Endothelial cell (in vitro differentiated cells): ENCODE measurements around the gene VAV1. TPM values are rescaled to one million over a fixed set of nuclear protein-coding genes. Genes with fewer than 3 reads are reported as not detected.

Source experiments
- DNase-seq: peaks from one replicate; pipeline ENCODE4 v3.0.0; 2021; ENCODE audit warnings: low spot score
- H3K27ac Mint-ChIP-seq: one replicate; pipeline ENCODE4 v1.8.0; 2021; ENCODE audit warnings: mixed read lengths, inconsistent platforms; ENCODE audit not compliant: unreplicated experiment
- H3K27me3 Mint-ChIP-seq: one replicate; pipeline ENCODE4 v1.8.0; 2021; ENCODE audit warnings: mild to moderate bottlenecking, moderate library complexity, mixed read lengths, inconsistent platforms; ENCODE audit not compliant: unreplicated experiment
- H3K36me3 Mint-ChIP-seq: one replicate; pipeline ENCODE4 v1.8.0; 2021; ENCODE audit warnings: mild to moderate bottlenecking, low read depth, mixed read lengths, inconsistent platforms; ENCODE audit not compliant: unreplicated experiment
- H3K4me1 Mint-ChIP-seq: one replicate; pipeline ENCODE4 v1.8.0; 2021; ENCODE audit warnings: mild to moderate bottlenecking, mixed read lengths, inconsistent platforms; ENCODE audit not compliant: unreplicated experiment
- H3K4me3 Mint-ChIP-seq: one replicate; pipeline ENCODE4 v1.8.0; 2021; ENCODE audit warnings: mild to moderate bottlenecking, mixed read lengths, inconsistent platforms; ENCODE audit not compliant: unreplicated experiment
- H3K9me3 Mint-ChIP-seq: one replicate; pipeline ENCODE4 v1.8.0; 2021; ENCODE audit warnings: mixed read lengths, inconsistent platforms; ENCODE audit not compliant: unreplicated experiment
- total RNA-seq: library from RNA; stranded (reverse); fragmentation: NEBNext Ultra II Directional; extraction: Animal tissue kit (Norgen Biotek cat#: 25700); gene quantifications from one replicate; pipeline ENCODE4 v1.2.1, GENCODE V29; 2021; ENCODE audit not compliant: unreplicated experiment
- TF ChIP-seq, protein P1 (sequence below): fragments of 200-600 bp; sonication (generic); IDR thresholded peaks from one replicate; pipeline ENCODE4 v1.5.0; 2021; ENCODE audit warnings: antibody characterized with exemption; ENCODE audit not compliant: unreplicated experiment

Gene VAV1
- total RNA-seq, 1 donor from 2014 or later = not detected

DNA sequence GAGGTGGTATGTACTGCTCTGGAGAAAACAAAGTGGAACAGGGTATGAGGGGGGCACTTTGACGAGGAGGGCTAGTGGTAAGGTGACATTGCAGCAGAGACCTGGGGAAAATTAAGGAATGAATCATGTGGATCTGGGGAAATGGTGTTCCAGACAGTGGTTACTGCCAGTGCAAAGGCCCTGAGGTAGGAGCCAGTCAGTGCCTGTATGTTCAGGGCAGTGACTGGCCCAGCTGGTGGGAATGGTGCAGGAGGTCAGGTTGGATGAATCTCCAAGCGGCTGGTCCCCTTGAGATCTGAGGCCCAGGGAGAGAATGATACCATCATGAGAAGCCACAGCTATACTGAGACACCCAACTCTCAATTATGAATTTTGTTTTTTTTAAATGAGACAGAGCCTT, 4.9 kb downstream of the VAV1 start:
- Mint-ChIP-seq H3K4me3 (peak overlapping the region; percentile 54), H3K27me3 (peaks cover 7% of the 10 kb centered on the region), H3K27ac (no peak overlapping the region), H3K36me3 (peaks cover 15% of the 10 kb centered on the region), H3K9me3 (peaks cover 31% of the 10 kb centered on the region), H3K4me1 (no peaks in the 10 kb centered on the region)
- TF ChIP-seq, protein P1, sequence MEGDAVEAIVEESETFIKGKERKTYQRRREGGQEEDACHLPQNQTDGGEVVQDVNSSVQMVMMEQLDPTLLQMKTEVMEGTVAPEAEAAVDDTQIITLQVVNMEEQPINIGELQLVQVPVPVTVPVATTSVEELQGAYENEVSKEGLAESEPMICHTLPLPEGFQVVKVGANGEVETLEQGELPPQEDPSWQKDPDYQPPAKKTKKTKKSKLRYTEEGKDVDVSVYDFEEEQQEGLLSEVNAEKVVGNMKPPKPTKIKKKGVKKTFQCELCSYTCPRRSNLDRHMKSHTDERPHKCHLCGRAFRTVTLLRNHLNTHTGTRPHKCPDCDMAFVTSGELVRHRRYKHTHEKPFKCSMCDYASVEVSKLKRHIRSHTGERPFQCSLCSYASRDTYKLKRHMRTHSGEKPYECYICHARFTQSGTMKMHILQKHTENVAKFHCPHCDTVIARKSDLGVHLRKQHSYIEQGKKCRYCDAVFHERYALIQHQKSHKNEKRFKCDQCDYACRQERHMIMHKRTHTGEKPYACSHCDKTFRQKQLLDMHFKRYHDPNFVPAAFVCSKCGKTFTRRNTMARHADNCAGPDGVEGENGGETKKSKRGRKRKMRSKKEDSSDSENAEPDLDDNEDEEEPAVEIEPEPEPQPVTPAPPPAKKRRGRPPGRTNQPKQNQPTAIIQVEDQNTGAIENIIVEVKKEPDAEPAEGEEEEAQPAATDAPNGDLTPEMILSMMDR = no peak
- no peak for DNase-seq

DNA sequence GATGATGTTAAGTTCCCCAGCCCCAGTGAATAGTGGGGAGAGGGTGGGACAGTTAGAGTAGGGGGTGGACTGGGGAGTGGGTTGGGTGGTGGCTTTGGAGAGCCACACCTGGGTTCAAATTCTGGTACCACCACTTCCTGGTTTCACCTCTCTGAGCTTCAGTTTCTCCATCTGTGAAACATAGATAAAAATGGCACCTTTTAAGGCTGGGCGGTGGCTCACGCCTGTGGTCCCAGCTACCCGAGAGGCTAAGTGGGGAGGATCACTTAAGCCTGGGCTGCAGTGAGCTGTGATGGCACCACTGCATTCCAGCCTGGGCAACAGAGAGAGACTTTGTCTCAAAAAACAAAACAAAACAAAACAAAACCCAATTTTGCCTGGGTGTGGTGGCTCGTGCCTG, 5.9 kb downstream of the VAV1 start:
- Mint-ChIP-seq H3K9me3 (peaks cover 31% of the 10 kb centered on the region), H3K4me1 (no peaks in the 10 kb centered on the region), H3K36me3 (peaks cover 15% of the 10 kb centered on the region)

DNA sequence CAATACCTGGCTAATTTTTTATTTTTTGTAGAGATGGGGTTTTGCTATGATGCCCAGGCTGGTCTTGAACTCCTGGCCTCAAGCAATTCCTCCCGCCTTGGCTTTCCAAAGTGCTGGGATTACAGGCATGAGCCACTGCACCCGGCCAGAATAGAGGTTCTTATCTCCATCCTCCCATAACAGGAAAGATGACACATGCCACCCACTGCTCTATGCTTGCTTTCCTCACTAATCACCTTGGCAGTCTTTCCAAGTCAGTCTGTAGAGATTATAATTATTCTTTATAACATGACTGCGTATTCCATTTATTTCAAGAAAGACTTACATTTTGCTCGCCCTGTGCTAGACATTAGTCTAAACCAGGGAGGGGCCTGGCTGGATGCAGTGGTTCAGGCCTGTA, 6.7 kb downstream of the VAV1 start:
- TF ChIP-seq, protein P1 = no peak
- Mint-ChIP-seq H3K27ac (no peak overlapping the region), H3K27me3 (peaks cover 7% of the 10 kb centered on the region), H3K4me3 (no peak overlapping the region), H3K36me3 (peaks cover 15% of the 10 kb centered on the region), H3K4me1 (no peaks in the 10 kb centered on the region), H3K9me3 (peaks cover 31% of the 10 kb centered on the region)
- no peak for DNase-seq

More for the DNA sequence above, 5.9 kb downstream of the VAV1 start:
- Mint-ChIP-seq H3K27me3 (peaks cover 7% of the 10 kb centered on the region), H3K4me3 (no peak overlapping the region), H3K27ac (no peak overlapping the region)
- TF ChIP-seq, protein P1 = no peak
- DNase-seq = no peak

DNA sequence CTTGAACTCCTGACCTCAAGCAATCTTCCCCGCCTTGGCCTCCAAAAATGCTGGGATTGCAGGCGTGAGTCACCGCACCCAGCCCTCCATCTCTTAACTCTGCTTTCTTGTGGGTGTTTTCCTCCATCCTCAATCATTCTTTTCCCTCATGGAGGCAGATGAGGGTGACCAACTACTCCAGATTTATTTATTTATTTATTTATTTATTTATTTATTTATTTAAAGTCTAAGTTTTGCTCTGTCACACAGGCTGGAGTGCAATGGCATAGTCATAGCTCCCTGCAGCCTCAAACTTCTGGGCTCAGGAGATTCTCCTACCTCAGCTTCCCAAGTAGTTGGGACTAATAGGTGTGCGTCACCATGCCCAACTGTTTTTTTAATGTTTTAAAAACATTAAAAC, 14.9 kb downstream of the VAV1 start:
- peaks cover 2% of the 10 kb centered on the region for H3K27me3 Mint-ChIP-seq
- H3K9me3 Mint-ChIP-seq = peaks cover 29% of the 10 kb centered on the region

DNA sequence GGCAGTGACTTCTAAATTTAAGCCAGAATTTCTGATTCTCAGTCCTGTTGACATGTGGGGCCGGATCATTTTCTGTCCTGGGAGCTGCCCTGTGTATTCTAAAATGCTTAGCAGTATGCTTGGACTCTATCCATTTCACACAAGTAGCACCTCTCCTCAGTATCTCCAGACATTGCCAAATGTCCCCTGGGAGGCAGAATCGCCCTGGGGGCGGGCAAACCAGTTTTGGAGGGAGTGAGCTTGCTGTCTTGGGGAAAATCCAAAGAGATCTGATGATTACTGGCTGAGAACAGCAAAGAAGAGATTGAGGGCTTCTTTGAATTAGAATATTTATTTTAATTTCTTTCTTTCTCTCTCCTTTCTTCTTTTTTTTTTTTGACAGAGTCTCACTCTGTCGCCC, 16.4 kb downstream of the VAV1 start:
- Mint-ChIP-seq H3K4me1 (no peaks in the 10 kb centered on the region), H3K27me3 (peaks cover 2% of the 10 kb centered on the region), H3K36me3 (peaks cover 12% of the 10 kb centered on the region), H3K4me3 (no peak overlapping the region), H3K27ac (no peak overlapping the region), H3K9me3 (peaks cover 32% of the 10 kb centered on the region)
- no peak for DNase-seq
- TF ChIP-seq, protein P1 = no peak

More for the DNA sequence above, 14.9 kb downstream of the VAV1 start:
- no peak overlapping the region for H3K4me3 Mint-ChIP-seq
- TF ChIP-seq, protein P1 = no peak
- no peak for DNase-seq
- no peaks in the 10 kb centered on the region for H3K4me1 Mint-ChIP-seq
- no peak overlapping the region for H3K27ac Mint-ChIP-seq
- H3K36me3 Mint-ChIP-seq = peaks cover 11% of the 10 kb centered on the region
